HepG2 (cell line): ENCODE results near the gene MTM1.

Source experiments
- ATF7 ChIP-seq, 2 experiments: fragments of 450-650 bp in 1 of 2; sonication (generic) in 1 of 2; formaldehyde crosslinking in 1 of 2; IDR thresholded peaks; 2 replicates each; pipeline versions ENCODE4 v1.4.0 to v1.6.1; 2016 to 2020; ENCODE audit warnings: antibody characterized with exemption in 1 of 2, mild to moderate bottlenecking in 1 of 2, missing genetic modification reagents in 1 of 2
- MYC ChIP-seq: sonication (generic); formaldehyde crosslinking; IDR thresholded peaks from 2 replicates; pipeline ENCODE4 v1.9.0; 2021; ENCODE audit warnings: missing genetic modification reagents, borderline replicate concordance
- RARG ChIP-seq: sonication (generic); formaldehyde crosslinking; IDR thresholded peaks from 2 replicates; pipeline ENCODE4 v1.4.0; 2020; ENCODE audit warnings: low read depth, mild to moderate bottlenecking, missing genetic modification reagents
- RXRB ChIP-seq: IDR thresholded peaks from 2 replicates; pipeline ENCODE4 v1.6.1; 2016; ENCODE audit warnings: borderline replicate concordance, missing genetic modification reagents, missing compliant biosample characterization
- UBTF ChIP-seq: sonication (generic); formaldehyde crosslinking; IDR thresholded peaks from 2 replicates; pipeline ENCODE4 v1.4.0; 2020; ENCODE audit warnings: mild to moderate bottlenecking, missing genetic modification reagents
- ZBTB49 ChIP-seq: sonication (generic); formaldehyde crosslinking; IDR thresholded peaks from 2 replicates; pipeline ENCODE4 v1.4.0; 2020; ENCODE audit warnings: missing genetic modification reagents, borderline replicate concordance
- ZNF576 ChIP-seq: sonication (generic); formaldehyde crosslinking; IDR thresholded peaks from 2 replicates; pipeline ENCODE4 v1.4.0; 2020; ENCODE audit warnings: mild to moderate bottlenecking, missing genetic modification reagents
- ZNF598 ChIP-seq: sonication (generic); formaldehyde crosslinking; IDR thresholded peaks from 2 replicates; pipeline ENCODE4 v1.5.1; 2020; ENCODE audit warnings: mild to moderate bottlenecking, missing genetic modification reagents, borderline replicate concordance
- ZNF609 ChIP-seq: sonication (generic); formaldehyde crosslinking; IDR thresholded peaks from 2 replicates; pipeline ENCODE4 v1.4.0; 2020; ENCODE audit warnings: mild to moderate bottlenecking, missing genetic modification reagents, borderline replicate concordance
- TF ChIP-seq, protein P1 (sequence below): sonication (generic); formaldehyde crosslinking; IDR thresholded peaks from 2 replicates; pipeline ENCODE4 v1.5.0; 2020; ENCODE audit warnings: mild to moderate bottlenecking, missing genetic modification reagents, moderate library complexity
- TF ChIP-seq, protein P2 (sequence below): sonication (generic); formaldehyde crosslinking; IDR thresholded peaks from 2 replicates; pipeline ENCODE4 v1.5.0; 2020; ENCODE audit warnings: missing genetic modification reagents
- TF ChIP-seq, protein P3 (sequence below): IDR thresholded peaks from 2 replicates; pipeline ENCODE4 v1.6.1; 2012; ENCODE audit warnings: inconsistent platforms

- TF ChIP-seq ZBTB49 (CRISPR knock-in tag) (no peak), UBTF (CRISPR knock-in tag) (no peak), ZNF609 (CRISPR knock-in tag) (no peak), RXRB (CRISPR knock-in tag) (no peak), MYC (CRISPR knock-in tag) (no peak), ZNF598 (CRISPR knock-in tag) (no peak), RARG (CRISPR knock-in tag) (no peak), ATF7 (IDR thresholded peaks at IDR 0.05) (no peak), ATF7 (CRISPR knock-in tag; IDR thresholded peaks at IDR 0.05) (no peak), ZNF576 (CRISPR knock-in tag) (no peak)
- TF ChIP-seq, protein P1, sequence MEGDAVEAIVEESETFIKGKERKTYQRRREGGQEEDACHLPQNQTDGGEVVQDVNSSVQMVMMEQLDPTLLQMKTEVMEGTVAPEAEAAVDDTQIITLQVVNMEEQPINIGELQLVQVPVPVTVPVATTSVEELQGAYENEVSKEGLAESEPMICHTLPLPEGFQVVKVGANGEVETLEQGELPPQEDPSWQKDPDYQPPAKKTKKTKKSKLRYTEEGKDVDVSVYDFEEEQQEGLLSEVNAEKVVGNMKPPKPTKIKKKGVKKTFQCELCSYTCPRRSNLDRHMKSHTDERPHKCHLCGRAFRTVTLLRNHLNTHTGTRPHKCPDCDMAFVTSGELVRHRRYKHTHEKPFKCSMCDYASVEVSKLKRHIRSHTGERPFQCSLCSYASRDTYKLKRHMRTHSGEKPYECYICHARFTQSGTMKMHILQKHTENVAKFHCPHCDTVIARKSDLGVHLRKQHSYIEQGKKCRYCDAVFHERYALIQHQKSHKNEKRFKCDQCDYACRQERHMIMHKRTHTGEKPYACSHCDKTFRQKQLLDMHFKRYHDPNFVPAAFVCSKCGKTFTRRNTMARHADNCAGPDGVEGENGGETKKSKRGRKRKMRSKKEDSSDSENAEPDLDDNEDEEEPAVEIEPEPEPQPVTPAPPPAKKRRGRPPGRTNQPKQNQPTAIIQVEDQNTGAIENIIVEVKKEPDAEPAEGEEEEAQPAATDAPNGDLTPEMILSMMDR (CRISPR knock-in tag), result no peak
- TF ChIP-seq, protein P2, sequence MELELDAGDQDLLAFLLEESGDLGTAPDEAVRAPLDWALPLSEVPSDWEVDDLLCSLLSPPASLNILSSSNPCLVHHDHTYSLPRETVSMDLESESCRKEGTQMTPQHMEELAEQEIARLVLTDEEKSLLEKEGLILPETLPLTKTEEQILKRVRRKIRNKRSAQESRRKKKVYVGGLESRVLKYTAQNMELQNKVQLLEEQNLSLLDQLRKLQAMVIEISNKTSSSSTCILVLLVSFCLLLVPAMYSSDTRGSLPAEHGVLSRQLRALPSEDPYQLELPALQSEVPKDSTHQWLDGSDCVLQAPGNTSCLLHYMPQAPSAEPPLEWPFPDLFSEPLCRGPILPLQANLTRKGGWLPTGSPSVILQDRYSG, result no peak
- TF ChIP-seq, protein P3, sequence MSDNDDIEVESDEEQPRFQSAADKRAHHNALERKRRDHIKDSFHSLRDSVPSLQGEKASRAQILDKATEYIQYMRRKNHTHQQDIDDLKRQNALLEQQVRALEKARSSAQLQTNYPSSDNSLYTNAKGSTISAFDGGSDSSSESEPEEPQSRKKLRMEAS, result no peak
Observed at GRCh38 chrX:150663073-150663472, 94.7 kb downstream of the MTM1 start.
